Measurements from ENCODE around the gene SNURF. TPM values are rescaled to one million over a fixed set of nuclear protein-coding genes. Genes with fewer than 3 reads are reported as not detected.
"Not testable (repeated sequence)": the region's sequence is repeated elsewhere in the genome, so short reads cannot be mapped to it uniquely, and the experiment has no call there.

The SNURF gene
- total RNA-seq, 1 donor from 2014 or later = 1.4 TPM

GRCh38 chr15:24924621-24925020, 30.2 kb upstream of the SNURF start:
- no peaks in the 10 kb centered on the region for H3K36me3 ChIP-seq (ENCODE audit: control insufficient read depth, insufficient read depth, low read length)
- H3K27me3 ChIP-seq (ENCODE audit: control insufficient read depth, insufficient read depth, low read length) = no peaks in the 10 kb centered on the region
- TF ChIP-seq CTCF (IDR thresholded peaks at IDR 0.05; ENCODE audit: insufficient read depth, low read length, poor library complexity, severe bottlenecking) = no peak
- no peak overlapping the region for H3K4me3 ChIP-seq (ENCODE audit: low read depth, low read length)
- no peak for DNase-seq (ENCODE audit: low read depth)

- DNase-seq (ENCODE audit: low read depth); H3K27me3 ChIP-seq (ENCODE audit: control insufficient read depth, insufficient read depth, low read length); H3K36me3 ChIP-seq (ENCODE audit: control insufficient read depth, insufficient read depth, low read length); H3K4me3 ChIP-seq (ENCODE audit: low read depth, low read length): not testable (repeated sequence)
Observed at GRCh38 chr15:24931874-24932732, 22.7 kb upstream of the SNURF start.

- no peaks in the 10 kb centered on the region for H3K27me3 ChIP-seq (ENCODE audit: control insufficient read depth, insufficient read depth, low read length)
- TF ChIP-seq CTCF (IDR thresholded peaks at IDR 0.05; ENCODE audit: insufficient read depth, low read length, poor library complexity, severe bottlenecking) = no peak
- H3K4me3 ChIP-seq (ENCODE audit: low read depth, low read length) = no peak overlapping the region
- no peaks in the 10 kb centered on the region for H3K36me3 ChIP-seq (ENCODE audit: control insufficient read depth, insufficient read depth, low read length)
- no peak for DNase-seq (ENCODE audit: low read depth)
Observed at GRCh38 chr15:24933716-24934115, 21.1 kb upstream of the SNURF start.

- H3K27me3 ChIP-seq (ENCODE audit: control insufficient read depth, insufficient read depth, low read length); H3K36me3 ChIP-seq (ENCODE audit: control insufficient read depth, insufficient read depth, low read length); H3K4me3 ChIP-seq (ENCODE audit: low read depth, low read length); DNase-seq (ENCODE audit: low read depth): not testable (repeated sequence)
Observed at GRCh38 chr15:24938224-24938623, 16.6 kb upstream of the SNURF start.

- no peaks in the 10 kb centered on the region for H3K27me3 ChIP-seq (ENCODE audit: control insufficient read depth, insufficient read depth, low read length)
- no peak for DNase-seq (ENCODE audit: low read depth)
Observed at GRCh38 chr15:24940236-24940635, 14.6 kb upstream of the SNURF start.

GRCh38 chr15:24943361-24943760, 11.4 kb upstream of the SNURF start:
- TF ChIP-seq CTCF (IDR thresholded peaks at IDR 0.05; ENCODE audit: insufficient read depth, low read length, poor library complexity, severe bottlenecking) = no peak
- H3K36me3 ChIP-seq (ENCODE audit: control insufficient read depth, insufficient read depth, low read length) = no peaks in the 10 kb centered on the region
- no peaks in the 10 kb centered on the region for H3K27me3 ChIP-seq (ENCODE audit: control insufficient read depth, insufficient read depth, low read length)
- H3K4me3 ChIP-seq (ENCODE audit: low read depth, low read length) = no peak overlapping the region
- no peak for DNase-seq (ENCODE audit: low read depth)

More at GRCh38 chr15:24940236-24940635, 14.6 kb upstream of the SNURF start:
- Histone ChIP-seq H3K4me3 (ENCODE audit: low read depth, low read length) (no peak overlapping the region), H3K36me3 (ENCODE audit: control insufficient read depth, insufficient read depth, low read length) (no peaks in the 10 kb centered on the region)
- TF ChIP-seq CTCF (IDR thresholded peaks at IDR 0.05; ENCODE audit: insufficient read depth, low read length, poor library complexity, severe bottlenecking) = no peak

- no peak for DNase-seq (ENCODE audit: low read depth)
- H3K27me3 ChIP-seq (ENCODE audit: control insufficient read depth, insufficient read depth, low read length) = no peaks in the 10 kb centered on the region
- TF ChIP-seq CTCF (IDR thresholded peaks at IDR 0.05; ENCODE audit: insufficient read depth, low read length, poor library complexity, severe bottlenecking) = no peak
- H3K36me3 ChIP-seq (ENCODE audit: control insufficient read depth, insufficient read depth, low read length) = no peaks in the 10 kb centered on the region
- no peak overlapping the region for H3K4me3 ChIP-seq (ENCODE audit: low read depth, low read length)
Observed at GRCh38 chr15:24944954-24945353, 9.8 kb upstream of the SNURF start.

All from kidney epithelial cell (primary cell).